IPS DF 4.7 (cell line): ENCODE measurements around the gene DNM3.
"Not testable (repeated sequence)": the region's sequence is repeated elsewhere in the genome, so short reads cannot be mapped to it uniquely, and the experiment has no call there.

Experiments used
- DNase-seq: peaks from one replicate; pipeline ENCODE4 v3.0.0-alpha.2; 2013; ENCODE audit warnings: low spot score; ENCODE audit errors: extremely low read depth

DNM3 gene

GRCh38 chr1:172354291-172355274 is 513.3 kb downstream of the DNM3 start:
- DNase-seq, result no peak

DNA sequence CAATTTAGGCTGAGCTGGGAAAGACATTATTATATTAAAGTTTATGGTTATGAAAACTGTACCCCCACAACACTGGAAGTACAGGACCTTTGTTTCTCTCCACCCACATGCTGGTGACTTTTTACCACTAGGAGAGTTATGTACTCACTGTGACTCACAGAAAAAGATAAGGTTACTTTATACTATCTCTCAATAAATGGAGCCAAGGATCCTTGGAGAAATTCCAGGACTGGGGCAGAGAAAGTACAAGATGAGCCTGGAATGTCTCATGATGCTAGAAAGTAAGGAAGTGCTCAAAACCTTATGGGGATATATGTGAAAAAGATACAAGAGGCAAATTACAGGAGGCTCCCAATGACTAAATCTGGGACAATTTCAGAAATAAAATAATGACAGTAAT is 515.3 kb downstream of the DNM3 start:
- DNase-seq, result no peak

DNA sequence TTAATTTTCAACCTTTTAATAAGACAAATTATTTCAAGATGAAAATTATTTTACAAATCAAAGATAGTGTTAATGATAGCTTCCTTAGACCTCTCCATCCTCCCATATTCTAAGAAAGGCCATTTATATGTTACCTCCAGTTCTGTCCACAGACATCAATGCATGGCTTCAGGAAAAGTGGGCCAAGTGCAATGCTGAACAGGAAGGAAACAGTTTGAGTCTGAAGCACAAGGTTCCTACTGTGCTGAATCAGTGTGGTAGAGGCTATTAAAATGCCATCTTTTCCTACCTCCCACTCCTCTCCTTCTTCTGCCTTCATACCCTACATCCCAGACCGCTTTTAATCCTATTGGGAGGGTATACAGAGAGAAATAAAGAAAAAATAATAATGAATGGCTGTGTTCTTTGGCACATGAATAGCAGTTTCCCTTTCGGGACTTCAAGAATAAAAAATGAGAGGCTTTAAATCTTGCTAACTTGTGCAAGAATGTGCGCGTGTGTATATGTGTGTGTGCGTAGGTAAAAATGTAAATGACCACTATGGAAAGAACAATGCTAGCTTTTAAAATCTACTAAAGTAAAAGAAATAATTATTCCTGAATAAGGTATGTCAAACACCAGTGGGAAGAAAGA is 516.6 kb downstream of the DNM3 start:
- DNase-seq, result no peak

- no peak for DNase-seq
Observed at GRCh38 chr1:172359491-172359999, 518.2 kb downstream of the DNM3 start.

GRCh38 chr1:172360511-172360910 is 519.2 kb downstream of the DNM3 start:
- peak; percentile 46 for DNase-seq

DNA sequence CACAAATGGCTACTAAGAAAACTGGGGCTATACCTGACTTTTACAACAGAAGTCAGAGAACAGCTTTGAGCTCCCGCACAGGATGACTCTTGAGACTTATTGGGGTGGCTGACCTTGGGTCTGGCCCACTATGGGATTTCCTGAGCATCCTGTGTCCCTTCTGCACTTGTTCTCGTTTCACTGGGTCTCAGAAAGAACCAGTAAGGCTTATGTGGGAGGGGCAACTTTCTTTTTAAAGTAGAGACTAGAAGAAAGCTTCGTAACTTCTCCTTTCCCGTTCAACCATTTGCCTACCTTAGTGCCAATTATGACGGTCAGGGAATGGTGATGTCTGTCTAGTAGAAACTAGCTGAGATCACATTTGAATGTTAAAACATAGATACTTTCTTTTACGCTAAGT is 519.7 kb downstream of the DNM3 start:
- DNase-seq, result no peak

GRCh38 chr1:172363852-172364251 is 522.6 kb downstream of the DNM3 start:
- DNase-seq, result no peak

DNA sequence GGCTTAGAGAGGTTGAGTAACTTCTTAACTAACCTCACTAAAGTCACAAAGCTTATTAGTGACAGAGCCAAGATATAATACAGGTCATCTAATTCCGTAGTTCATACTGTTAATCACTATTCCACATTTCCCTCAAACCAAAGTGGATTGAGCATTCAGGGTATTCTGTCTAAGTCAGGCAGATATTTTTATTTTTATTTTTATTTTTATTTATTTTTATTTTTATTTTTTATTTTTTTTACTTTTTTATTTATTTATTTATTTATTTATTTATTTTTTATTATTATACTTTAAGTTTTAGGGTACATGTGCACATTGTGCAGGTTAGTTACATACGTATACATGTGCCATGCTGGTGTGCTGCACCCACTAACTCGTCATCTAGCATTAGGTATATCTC is 530.3 kb downstream of the DNM3 start:
- DNase-seq, result not testable (repeated sequence)

- no peak for DNase-seq
Observed at GRCh38 chr1:172373864-172374263, 532.6 kb downstream of the DNM3 start.

- DNase-seq, result no peak
Observed at GRCh38 chr1:172375211-172375631, 533.9 kb downstream of the DNM3 start.

GRCh38 chr1:172376431-172376830 is 535.1 kb downstream of the DNM3 start:
- no peak for DNase-seq

DNA sequence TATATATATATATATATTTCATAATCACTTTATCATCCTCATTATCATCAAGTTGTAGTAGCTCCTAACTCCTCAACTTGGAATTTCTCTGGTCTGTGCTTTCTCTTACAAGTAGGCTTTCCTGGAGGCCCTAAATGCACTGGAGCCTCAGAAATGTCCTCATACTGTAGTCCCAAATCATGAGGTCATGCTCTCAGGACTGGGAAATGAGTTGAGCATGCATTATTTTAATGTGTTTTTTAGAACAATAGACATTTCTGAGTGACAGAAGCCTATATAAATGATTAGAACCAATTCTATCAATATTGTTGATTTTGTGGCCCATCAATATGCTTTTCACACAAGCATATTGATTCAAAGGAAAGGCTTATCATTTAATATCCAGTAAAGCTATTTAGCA is 536.3 kb downstream of the DNM3 start:
- DNase-seq, result no peak

- no peak for DNase-seq
Observed at GRCh38 chr1:172378109-172378760, 536.9 kb downstream of the DNM3 start.

DNA sequence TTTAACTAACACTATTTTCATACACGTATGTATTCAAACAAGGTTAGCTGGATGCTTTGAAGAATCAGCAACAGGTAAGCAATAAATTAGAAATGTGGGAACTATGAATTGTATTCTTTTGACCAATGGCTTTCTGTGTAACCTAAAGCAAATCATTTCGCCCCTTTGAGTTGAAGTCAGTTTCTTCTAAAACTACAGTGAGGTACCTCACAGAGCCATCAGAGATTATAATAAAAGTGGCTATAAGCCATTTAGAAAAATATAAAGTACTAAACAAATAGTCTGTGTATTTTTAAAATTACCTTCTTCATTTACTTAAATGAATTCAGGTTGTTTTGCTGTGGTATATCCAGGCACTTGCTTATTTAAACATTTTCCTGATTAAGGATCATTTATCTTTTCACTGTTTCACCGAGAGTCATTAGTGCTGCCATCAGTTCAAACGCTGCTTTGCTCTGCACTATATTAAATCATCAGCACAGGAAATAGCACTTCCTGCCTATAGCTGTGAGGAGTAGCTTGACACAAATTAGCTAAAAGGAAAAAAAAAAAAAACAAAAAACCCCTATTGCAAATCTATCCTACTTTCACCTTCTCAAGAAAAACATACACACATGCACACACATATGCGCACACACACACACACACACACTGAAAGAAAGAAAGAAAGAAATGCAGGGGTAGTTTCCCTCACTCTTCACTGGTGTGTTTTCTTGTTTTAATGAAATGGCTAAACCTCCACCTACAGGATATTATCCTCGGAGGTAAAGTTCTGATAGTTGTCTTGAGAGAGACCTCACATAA is 539.3 kb downstream of the DNM3 start:
- DNase-seq, result no peak

DNA sequence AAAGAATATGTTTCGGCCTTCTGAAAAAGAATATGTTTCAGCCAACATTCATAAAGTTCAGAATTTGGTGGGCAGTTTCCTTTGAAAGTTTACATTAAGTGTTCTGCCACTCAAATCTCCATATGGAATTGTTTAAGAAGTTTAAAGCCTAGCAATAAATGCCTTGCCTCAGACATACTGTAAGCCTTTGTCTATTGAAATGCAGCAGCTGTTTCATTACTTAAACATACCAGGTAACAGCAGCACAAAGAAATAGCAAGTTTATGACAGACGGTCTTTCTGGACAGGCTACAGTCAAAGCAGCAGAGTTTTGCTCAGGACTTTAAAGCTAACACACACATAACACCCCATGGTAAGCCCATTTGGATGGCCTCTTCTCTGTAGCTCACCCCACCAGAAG is 540.6 kb downstream of the DNM3 start:
- DNase-seq, result no peak

- no peak for DNase-seq
Observed at GRCh38 chr1:172382406-172382805, 541.1 kb downstream of the DNM3 start.

DNA sequence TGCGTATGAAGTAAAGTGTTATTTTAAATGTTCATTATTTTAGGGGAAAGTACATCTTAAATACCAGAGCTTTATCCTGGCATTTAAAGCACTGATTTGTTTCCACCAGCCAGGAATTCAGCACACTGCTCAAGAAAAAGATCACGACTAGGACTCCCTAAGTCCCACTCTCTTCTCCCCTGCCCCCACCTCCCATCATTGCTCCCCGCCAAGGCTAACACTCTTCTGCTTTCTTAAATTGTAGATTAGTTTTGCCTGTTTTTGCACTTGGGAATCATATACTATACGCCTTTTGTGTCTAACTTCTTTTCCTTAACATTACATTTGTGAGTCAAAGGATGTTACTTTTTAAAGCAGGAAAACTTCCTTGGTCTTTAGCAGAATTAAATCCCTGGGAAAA is 541.7 kb downstream of the DNM3 start:
- no peak for DNase-seq

GRCh38 chr1:172383536-172383935 is 542.2 kb downstream of the DNM3 start:
- DNase-seq, result no peak

GRCh38 chr1:172384656-172385055 is 543.4 kb downstream of the DNM3 start:
- no peak for DNase-seq

DNA sequence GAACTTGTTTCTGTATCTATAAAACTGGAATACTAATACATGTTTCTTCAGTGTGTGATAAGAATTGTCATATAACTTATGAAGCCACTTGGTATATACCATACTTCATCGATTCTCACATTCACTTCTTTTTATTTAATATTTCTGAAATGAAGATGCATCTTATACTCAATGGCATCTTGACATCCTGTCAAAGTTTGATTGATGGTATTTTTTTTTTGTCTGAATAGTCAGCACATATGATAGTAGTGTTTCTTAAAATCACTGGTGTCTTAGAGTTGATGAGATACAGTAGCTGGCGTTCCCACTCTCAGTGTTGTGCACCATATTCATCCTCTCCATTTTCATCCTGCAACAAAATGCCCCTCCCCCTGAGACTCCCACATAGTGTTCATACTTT is 544.7 kb downstream of the DNM3 start:
- no peak for DNase-seq

DNA sequence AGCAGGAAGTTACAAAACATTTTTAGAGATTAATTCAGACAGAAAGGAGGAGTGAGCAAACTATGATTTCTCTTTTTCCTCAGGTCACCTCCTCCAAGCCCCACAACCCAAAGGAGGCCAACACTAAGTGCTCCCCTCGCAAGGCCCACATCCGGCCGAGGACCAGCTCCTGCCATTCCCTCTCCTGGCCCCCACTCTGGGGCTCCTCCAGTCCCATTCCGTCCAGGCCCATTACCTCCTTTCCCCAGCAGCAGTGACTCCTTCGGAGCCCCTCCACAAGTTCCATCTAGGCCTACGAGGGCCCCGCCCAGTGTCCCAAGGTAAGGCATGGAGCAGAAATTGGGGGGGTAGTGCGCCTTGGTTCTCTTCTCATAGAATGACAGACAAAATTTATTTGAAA is 547.2 kb downstream of the DNM3 start:
- no peak for DNase-seq
